SK-N-SH (cell line): ENCODE data around the gene NEDD8. TPM values are rescaled to one million over a fixed set of nuclear protein-coding genes. Genes with fewer than 3 reads are reported as not detected.

ENCODE experiments used
- CTCF ChIA-PET: fragments of 300-600, 350-600 bp; formaldehyde crosslinking; extraction: SDS; loops from one replicate; lab custom pipeline; 2021; lab: Yijun Ruan, JAX
- POLR2A ChIA-PET: fragments of 350-600 bp; sonication (Branson Sonifier 250); formaldehyde crosslinking; extraction: SDS; loops from one replicate; lab custom pipeline; 2020; ENCODE audit warnings: antibody characterized with exemption, inconsistent platforms; lab: Yijun Ruan, JAX
- DNase-seq: peaks from one replicate; pipeline ENCODE4 v3.0.0; 2012
- H2AFZ ChIP-seq: fragments of 200-600 bp; sonication (generic); 2 replicates; pipeline ENCODE4 v1.8.1; 2016; ENCODE audit warnings: antibody characterized with exemption, mild to moderate bottlenecking, low read depth
- H3F3A ChIP-seq: fragments of 200-600 bp; sonication (generic); replicated peaks from 2 replicates; pipeline ENCODE3; 2016; ENCODE audit warnings: antibody characterized with exemption, mild to moderate bottlenecking; ENCODE audit not compliant: insufficient read depth
- H3K27ac ChIP-seq, 2 experiments: fragments of 200-500 bp in 1 of 2; fragments of 200-600 bp in 1 of 2; sonication (Bioruptor generic) in 1 of 2; sonication (generic), shearing (Covaris generic) in 1 of 2; 2 replicates each; pipeline versions ENCODE4 v1.5.1 to v1.6.1; 2014 to 2016; ENCODE audit warnings: low read depth in 2 of 2, inconsistent platforms in 1 of 2, low read length in 1 of 2, mild to moderate bottlenecking in 1 of 2, mixed read lengths in 1 of 2
- H3K27me3 ChIP-seq: fragments of 200-600 bp; sonication (generic), shearing (Covaris generic); 2 replicates; pipeline ENCODE4 v1.6.1; 2016; ENCODE audit warnings: mixed run types; ENCODE audit not compliant: insufficient read depth
- H3K36me3 ChIP-seq, 2 experiments: fragments of 200-500 bp in 1 of 2; fragments of 200-600 bp in 1 of 2; sonication (Bioruptor generic) in 1 of 2; sonication (generic) in 1 of 2; replicated peaks in 1 of 2; 2 replicates each; pipeline versions ENCODE3 to v1.5.1; 2014 to 2016; ENCODE audit warnings: low read length in 1 of 2, mild to moderate bottlenecking in 1 of 2; ENCODE audit not compliant: insufficient read depth in 2 of 2, control insufficient read depth in 1 of 2
- H3K4me1 ChIP-seq, 2 experiments: fragments of 200-500 bp in 1 of 2; fragments of 200-600 bp in 1 of 2; sonication (Bioruptor generic) in 1 of 2; sonication (generic), shearing (Covaris generic) in 1 of 2; 2 replicates each; pipeline versions ENCODE4 v1.5.1 to v1.6.1; 2014 to 2016; ENCODE audit warnings: low read depth in 1 of 2, low read length in 1 of 2, mixed run types in 1 of 2; ENCODE audit not compliant: insufficient read depth in 2 of 2, control insufficient read depth in 1 of 2
- H3K4me2 ChIP-seq: fragments of 200-600 bp; sonication (generic), shearing (Covaris generic); 2 replicates; pipeline ENCODE4 v1.6.1; 2017; ENCODE audit warnings: mixed run types
- H3K4me3 ChIP-seq, 2 experiments: fragments of 200-500 bp in 1 of 2; fragments of 200-600 bp in 1 of 2; sonication (Bioruptor generic) in 1 of 2; sonication (generic), shearing (Covaris generic) in 1 of 2; 2 replicates each; pipeline versions ENCODE4 v1.5.1 to v1.8.1; 2014 to 2016; ENCODE audit warnings: low read depth in 2 of 2, inconsistent platforms in 1 of 2, low read length in 1 of 2, mild to moderate bottlenecking in 1 of 2, mixed read lengths in 1 of 2, moderate library complexity in 1 of 2
- H3K79me2 ChIP-seq: fragments of 200-600 bp; sonication (generic); 2 replicates; pipeline ENCODE4 v1.8.1; 2017; ENCODE audit warnings: mild to moderate bottlenecking; ENCODE audit not compliant: insufficient read depth
- H3K9ac ChIP-seq: fragments of 200-600 bp; sonication (generic); 2 replicates; pipeline ENCODE4 v1.6.1; 2017; ENCODE audit warnings: mixed run types
- H3K9me2 ChIP-seq: fragments of 200-600 bp; sonication (generic); 2 replicates; pipeline ENCODE4 v1.6.1; 2017; ENCODE audit warnings: mixed run types
- H3K9me3 ChIP-seq: fragments of 200-600 bp; sonication (generic); 2 replicates; pipeline ENCODE4 v1.6.1; 2017; ENCODE audit warnings: mixed run types, mild to moderate bottlenecking, moderate library complexity
- H4K20me1 ChIP-seq: fragments of 200-600 bp; sonication (generic); 2 replicates; pipeline ENCODE4 v1.6.1; 2017; ENCODE audit warnings: mild to moderate bottlenecking, mixed run types; ENCODE audit not compliant: insufficient read depth
- CHD2 ChIP-seq: fragments of 150-350 bp; IDR thresholded peaks from 2 replicates; pipeline ENCODE4 v1.6.1; 2018; ENCODE audit warnings: low read length; ENCODE audit not compliant: partially characterized antibody
- EP300 ChIP-seq, 2 experiments: IDR thresholded peaks; 2 replicates each; pipeline versions ENCODE4 v1.4.0 to v1.6.1; 2012; ENCODE audit warnings: borderline replicate concordance in 1 of 2, low read depth in 1 of 2, low read length in 1 of 2
- EZH2phosphoT487 ChIP-seq: fragments of 200-600 bp; sonication (generic); IDR thresholded peaks from 2 replicates; pipeline ENCODE4 v1.6.1; 2017; ENCODE audit warnings: low read depth, mixed run types, mild to moderate bottlenecking, antibody characterized with exemption, moderate library complexity, borderline replicate concordance
- FOSL2 ChIP-seq: IDR thresholded peaks from 2 replicates; pipeline ENCODE4 v1.4.0; 2012; ENCODE audit warnings: low read depth, mild to moderate bottlenecking, moderate library complexity, borderline replicate concordance
- FOXJ3 ChIP-seq: sonication (generic); formaldehyde crosslinking; IDR thresholded peaks from 2 replicates; pipeline ENCODE4 v1.5.1; 2020; ENCODE audit warnings: mild to moderate bottlenecking, missing genetic modification reagents
- JUND ChIP-seq: IDR thresholded peaks from 2 replicates; pipeline ENCODE4 v1.4.0; 2012
- MEF2A ChIP-seq: IDR thresholded peaks from 2 replicates; pipeline ENCODE4 v1.4.0; 2012; ENCODE audit warnings: low read depth, borderline replicate concordance
- NFIC ChIP-seq: IDR thresholded peaks from 2 replicates; pipeline ENCODE4 v1.4.0; 2012; ENCODE audit warnings: borderline replicate concordance
- NRF1 ChIP-seq: IDR thresholded peaks from 2 replicates; pipeline ENCODE4 v1.6.1; 2012; ENCODE audit warnings: low read depth, mild to moderate bottlenecking, low read length
- RAD21 ChIP-seq: IDR thresholded peaks from 2 replicates; pipeline ENCODE4 v1.6.1; 2012; ENCODE audit warnings: mild to moderate bottlenecking, low read length
- RXRA ChIP-seq: IDR thresholded peaks from 2 replicates; pipeline ENCODE4 v1.4.0; 2012; ENCODE audit warnings: low read depth, mild to moderate bottlenecking, borderline replicate concordance
- SIN3A ChIP-seq: IDR thresholded peaks from 2 replicates; pipeline ENCODE4 v1.6.1; 2012; ENCODE audit warnings: low read depth, mild to moderate bottlenecking, low read length, moderate library complexity, borderline replicate concordance
- SMC3 ChIP-seq: IDR thresholded peaks from 2 replicates; pipeline ENCODE4 v1.6.1; 2012; ENCODE audit warnings: low read depth, low read length, improper control_type of control experiment
- TEAD4 ChIP-seq: IDR thresholded peaks from 2 replicates; pipeline ENCODE4 v1.4.0; 2012; ENCODE audit warnings: mild to moderate bottlenecking, borderline replicate concordance; ENCODE audit not compliant: insufficient read depth
- WGBS: methylation state at CpG from one replicate; pipeline ENCODE4 v1.1.6; 2017; ENCODE audit warnings: low lambda C conversion rate; 5-methylcytosine and 5-hydroxymethylcytosine counted together
- polyA plus RNA-seq, 3 experiments: library from polyadenylated mRNA; depleted of rRNA; stranded (reverse); fragments of >200 nt; gene quantifications; 2 replicates each; pipeline ENCODE4 v1.2.3, GENCODE V29; 2012
- TF ChIP-seq, protein P1 (sequence below): fragments of 150-350 bp; IDR thresholded peaks from 2 replicates; pipeline ENCODE4 v1.6.1; 2016; ENCODE audit warnings: mild to moderate bottlenecking, low read depth, low read length
- TF ChIP-seq, protein P2 (sequence below): IDR thresholded peaks from 2 replicates; pipeline ENCODE4 v1.4.0; 2012; ENCODE audit warnings: low read depth
- TF ChIP-seq, protein P3 (sequence below): fragments of 150-350 bp; IDR thresholded peaks from 2 replicates; pipeline ENCODE4 v1.6.1; 2017; ENCODE audit warnings: antibody characterized with exemption, low read length, low read depth, borderline replicate concordance
- TF ChIP-seq, protein P4 (sequence below): IDR thresholded peaks from 2 replicates; pipeline ENCODE4; 2012
- TF ChIP-seq, protein P5 (sequence below): IDR thresholded peaks from 2 replicates; pipeline ENCODE4 v1.6.1; 2012; ENCODE audit warnings: mild to moderate bottlenecking, low read depth, low read length, moderate library complexity

The NEDD8 gene
- polyA plus RNA-seq, 1 of the 3 experiments (the other 2 are of a cell fraction) = 534 TPM

DNA sequence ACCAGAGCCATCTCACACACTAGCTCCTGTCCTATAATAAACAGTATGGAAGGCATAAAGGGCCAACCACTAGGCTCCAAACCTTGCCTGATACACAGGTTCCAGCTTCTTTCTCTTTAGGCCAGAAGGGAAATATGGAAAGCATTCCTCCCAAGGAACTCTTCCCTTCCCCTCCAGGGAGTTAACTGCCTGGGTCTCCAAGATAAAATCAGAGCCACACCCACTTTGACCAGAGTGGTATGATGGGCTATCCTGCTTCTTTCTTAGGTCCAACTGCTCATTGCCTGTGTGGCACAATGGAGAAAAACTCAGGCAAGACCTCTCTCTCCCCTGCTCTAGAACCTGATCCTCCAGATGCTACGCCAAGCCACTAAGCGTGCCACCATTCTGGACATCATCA lies 24.5 kb downstream of the NEDD8 start:
- no peak overlapping the region for H3K9ac ChIP-seq

DNA sequence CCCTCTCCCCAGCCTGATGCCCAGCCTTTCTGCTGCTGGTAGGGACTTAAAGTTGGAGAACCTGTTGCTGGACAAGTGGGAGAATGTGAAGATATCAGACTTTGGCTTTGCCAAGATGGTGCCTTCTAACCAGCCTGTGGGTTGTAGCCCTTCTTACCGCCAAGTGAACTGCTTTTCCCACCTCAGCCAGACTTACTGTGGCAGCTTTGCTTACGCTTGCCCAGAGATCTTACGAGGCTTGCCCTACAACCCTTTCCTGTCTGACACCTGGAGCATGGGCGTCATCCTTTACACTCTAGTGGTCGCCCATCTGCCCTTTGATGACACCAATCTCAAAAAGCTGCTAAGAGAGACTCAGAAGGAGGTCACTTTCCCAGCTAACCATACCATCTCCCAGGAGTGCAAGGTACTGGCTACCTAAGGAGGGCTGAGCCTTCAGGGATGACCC lies 25.0 kb downstream of the NEDD8 start:
- no peak for DNase-seq
- H3K36me3 ChIP-seq = peaks cover 55 to 56% of the 10 kb centered on the region in 2 experiments
- TF ChIP-seq RAD21 = no peak
- TF ChIP-seq NFIC = no peak
- no peak for TF ChIP-seq CHD2
- no peak for TF ChIP-seq FOXJ3 (CRISPR knock-in tag)
- no peak for TF ChIP-seq FOSL2
- no peak for TF ChIP-seq MEF2A
- TF ChIP-seq TEAD4 = no peak
- TF ChIP-seq, protein P1, sequence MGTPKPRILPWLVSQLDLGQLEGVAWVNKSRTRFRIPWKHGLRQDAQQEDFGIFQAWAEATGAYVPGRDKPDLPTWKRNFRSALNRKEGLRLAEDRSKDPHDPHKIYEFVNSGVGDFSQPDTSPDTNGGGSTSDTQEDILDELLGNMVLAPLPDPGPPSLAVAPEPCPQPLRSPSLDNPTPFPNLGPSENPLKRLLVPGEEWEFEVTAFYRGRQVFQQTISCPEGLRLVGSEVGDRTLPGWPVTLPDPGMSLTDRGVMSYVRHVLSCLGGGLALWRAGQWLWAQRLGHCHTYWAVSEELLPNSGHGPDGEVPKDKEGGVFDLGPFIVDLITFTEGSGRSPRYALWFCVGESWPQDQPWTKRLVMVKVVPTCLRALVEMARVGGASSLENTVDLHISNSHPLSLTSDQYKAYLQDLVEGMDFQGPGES = no peak
- TF ChIP-seq EZH2phosphoT487 = no peak
- TF ChIP-seq, protein P2, sequence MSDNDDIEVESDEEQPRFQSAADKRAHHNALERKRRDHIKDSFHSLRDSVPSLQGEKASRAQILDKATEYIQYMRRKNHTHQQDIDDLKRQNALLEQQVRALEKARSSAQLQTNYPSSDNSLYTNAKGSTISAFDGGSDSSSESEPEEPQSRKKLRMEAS = no peak
- TF ChIP-seq EP300 (IDR thresholded peaks at IDR 0.05; ENCODE audit: borderline replicate concordance in 1 of 2, low read depth in 1 of 2, low read length in 1 of 2) = no peak
- TF ChIP-seq SMC3 = no peak
- TF ChIP-seq, protein P3, sequence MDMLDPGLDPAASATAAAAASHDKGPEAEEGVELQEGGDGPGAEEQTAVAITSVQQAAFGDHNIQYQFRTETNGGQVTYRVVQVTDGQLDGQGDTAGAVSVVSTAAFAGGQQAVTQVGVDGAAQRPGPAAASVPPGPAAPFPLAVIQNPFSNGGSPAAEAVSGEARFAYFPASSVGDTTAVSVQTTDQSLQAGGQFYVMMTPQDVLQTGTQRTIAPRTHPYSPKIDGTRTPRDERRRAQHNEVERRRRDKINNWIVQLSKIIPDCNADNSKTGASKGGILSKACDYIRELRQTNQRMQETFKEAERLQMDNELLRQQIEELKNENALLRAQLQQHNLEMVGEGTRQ = no peak
- no peak for TF ChIP-seq RXRA
- no peak for TF ChIP-seq SIN3A
- TF ChIP-seq, protein P4, sequence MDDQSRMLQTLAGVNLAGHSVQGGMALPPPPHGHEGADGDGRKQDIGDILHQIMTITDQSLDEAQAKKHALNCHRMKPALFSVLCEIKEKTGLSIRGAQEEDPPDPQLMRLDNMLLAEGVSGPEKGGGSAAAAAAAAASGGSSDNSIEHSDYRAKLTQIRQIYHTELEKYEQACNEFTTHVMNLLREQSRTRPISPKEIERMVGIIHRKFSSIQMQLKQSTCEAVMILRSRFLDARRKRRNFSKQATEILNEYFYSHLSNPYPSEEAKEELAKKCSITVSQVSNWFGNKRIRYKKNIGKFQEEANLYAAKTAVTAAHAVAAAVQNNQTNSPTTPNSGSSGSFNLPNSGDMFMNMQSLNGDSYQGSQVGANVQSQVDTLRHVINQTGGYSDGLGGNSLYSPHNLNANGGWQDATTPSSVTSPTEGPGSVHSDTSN = no peak
- WGBS = 94% methylated on average over 5 of the region's 5 CpGs
- H3K9ac ChIP-seq = no peak overlapping the region
- H2AFZ ChIP-seq = no peak overlapping the region
- POLR2A ChIA-PET = interaction anchor here (1.1 kb wide), 1 partner anchor 11 kb away, joined by 3 read pairs; the partner anchor contains the start of gene TM9SF1
- H3K4me3 ChIP-seq = no peak overlapping the region
- H4K20me1 ChIP-seq = no peaks in the 10 kb centered on the region
- no peaks in the 10 kb centered on the region for H3K27me3 ChIP-seq
- CTCF ChIA-PET = interaction anchor here (1.1 to 1.2 kb wide), 2 partner anchors 9 to 101 kb away, joined by 3 to 4 read pairs; partner anchors contain the start of gene MDP1
- H3K4me2 ChIP-seq = no peak overlapping the region
- no peaks in the 10 kb centered on the region for H3K9me3 ChIP-seq
- peaks cover 3% of the 10 kb centered on the region for H3F3A ChIP-seq
- H3K79me2 ChIP-seq = peaks cover 18% of the 10 kb centered on the region
- H3K4me1 ChIP-seq = no peaks in the 10 kb centered on the region; a peak in 1 of 4 replicates
- H3K9me2 ChIP-seq = no peaks in the 10 kb centered on the region
- H3K27ac ChIP-seq = no peak overlapping the region

More for the DNA sequence above, 24.5 kb downstream of the NEDD8 start:
- 95% methylated on average over 2 of the region's 2 CpGs for WGBS
- CTCF ChIA-PET = interaction anchor here (1.1 to 1.2 kb wide), 2 partner anchors 8 to 101 kb away, joined by 3 to 4 read pairs; partner anchors contain the start of gene MDP1
- Histone ChIP-seq H3K27ac (no peak overlapping the region), H3K9me3 (no peaks in the 10 kb centered on the region), H3K79me2 (peaks cover 23% of the 10 kb centered on the region), H4K20me1 (no peaks in the 10 kb centered on the region), H3F3A (peaks cover 8% of the 10 kb centered on the region), H3K4me3 (no peak overlapping the region), H3K27me3 (no peaks in the 10 kb centered on the region), H3K9me2 (no peaks in the 10 kb centered on the region), H3K36me3 (peaks cover 53 to 55% of the 10 kb centered on the region in 2 experiments), H2AFZ (no peak overlapping the region), H3K4me1 (no peaks in the 10 kb centered on the region; a peak in 1 of 4 replicates), H3K4me2 (no peak overlapping the region)
- DNase-seq = no peak
- POLR2A ChIA-PET = interaction anchor here (1.1 kb wide), 1 partner anchor 12 kb away, joined by 3 read pairs; the partner anchor contains the start of gene TM9SF1
- TF ChIP-seq, protein P5, sequence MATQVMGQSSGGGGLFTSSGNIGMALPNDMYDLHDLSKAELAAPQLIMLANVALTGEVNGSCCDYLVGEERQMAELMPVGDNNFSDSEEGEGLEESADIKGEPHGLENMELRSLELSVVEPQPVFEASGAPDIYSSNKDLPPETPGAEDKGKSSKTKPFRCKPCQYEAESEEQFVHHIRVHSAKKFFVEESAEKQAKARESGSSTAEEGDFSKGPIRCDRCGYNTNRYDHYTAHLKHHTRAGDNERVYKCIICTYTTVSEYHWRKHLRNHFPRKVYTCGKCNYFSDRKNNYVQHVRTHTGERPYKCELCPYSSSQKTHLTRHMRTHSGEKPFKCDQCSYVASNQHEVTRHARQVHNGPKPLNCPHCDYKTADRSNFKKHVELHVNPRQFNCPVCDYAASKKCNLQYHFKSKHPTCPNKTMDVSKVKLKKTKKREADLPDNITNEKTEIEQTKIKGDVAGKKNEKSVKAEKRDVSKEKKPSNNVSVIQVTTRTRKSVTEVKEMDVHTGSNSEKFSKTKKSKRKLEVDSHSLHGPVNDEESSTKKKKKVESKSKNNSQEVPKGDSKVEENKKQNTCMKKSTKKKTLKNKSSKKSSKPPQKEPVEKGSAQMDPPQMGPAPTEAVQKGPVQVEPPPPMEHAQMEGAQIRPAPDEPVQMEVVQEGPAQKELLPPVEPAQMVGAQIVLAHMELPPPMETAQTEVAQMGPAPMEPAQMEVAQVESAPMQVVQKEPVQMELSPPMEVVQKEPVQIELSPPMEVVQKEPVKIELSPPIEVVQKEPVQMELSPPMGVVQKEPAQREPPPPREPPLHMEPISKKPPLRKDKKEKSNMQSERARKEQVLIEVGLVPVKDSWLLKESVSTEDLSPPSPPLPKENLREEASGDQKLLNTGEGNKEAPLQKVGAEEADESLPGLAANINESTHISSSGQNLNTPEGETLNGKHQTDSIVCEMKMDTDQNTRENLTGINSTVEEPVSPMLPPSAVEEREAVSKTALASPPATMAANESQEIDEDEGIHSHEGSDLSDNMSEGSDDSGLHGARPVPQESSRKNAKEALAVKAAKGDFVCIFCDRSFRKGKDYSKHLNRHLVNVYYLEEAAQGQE = no peak
- TF ChIP-seq RAD21 (no peak), NFIC (no peak), JUND (no peak), NRF1 (no peak)
